ENCODE measurements around the gene CLN3.
"Not testable (repeated sequence)": the region's sequence is repeated elsewhere in the genome, so short reads cannot be mapped to it uniquely, and the experiment has no call there.

Gene CLN3

GRCh38 chr16:28502290-28502689, 10.4 kb upstream of the CLN3 start:
- TF ChIP-seq, protein P1, sequence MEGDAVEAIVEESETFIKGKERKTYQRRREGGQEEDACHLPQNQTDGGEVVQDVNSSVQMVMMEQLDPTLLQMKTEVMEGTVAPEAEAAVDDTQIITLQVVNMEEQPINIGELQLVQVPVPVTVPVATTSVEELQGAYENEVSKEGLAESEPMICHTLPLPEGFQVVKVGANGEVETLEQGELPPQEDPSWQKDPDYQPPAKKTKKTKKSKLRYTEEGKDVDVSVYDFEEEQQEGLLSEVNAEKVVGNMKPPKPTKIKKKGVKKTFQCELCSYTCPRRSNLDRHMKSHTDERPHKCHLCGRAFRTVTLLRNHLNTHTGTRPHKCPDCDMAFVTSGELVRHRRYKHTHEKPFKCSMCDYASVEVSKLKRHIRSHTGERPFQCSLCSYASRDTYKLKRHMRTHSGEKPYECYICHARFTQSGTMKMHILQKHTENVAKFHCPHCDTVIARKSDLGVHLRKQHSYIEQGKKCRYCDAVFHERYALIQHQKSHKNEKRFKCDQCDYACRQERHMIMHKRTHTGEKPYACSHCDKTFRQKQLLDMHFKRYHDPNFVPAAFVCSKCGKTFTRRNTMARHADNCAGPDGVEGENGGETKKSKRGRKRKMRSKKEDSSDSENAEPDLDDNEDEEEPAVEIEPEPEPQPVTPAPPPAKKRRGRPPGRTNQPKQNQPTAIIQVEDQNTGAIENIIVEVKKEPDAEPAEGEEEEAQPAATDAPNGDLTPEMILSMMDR (IDR thresholded peaks at IDR 0.05; ENCODE audit: insufficient read depth, missing control alignments) = no peak
- no peak for FAIRE-seq

DNA sequence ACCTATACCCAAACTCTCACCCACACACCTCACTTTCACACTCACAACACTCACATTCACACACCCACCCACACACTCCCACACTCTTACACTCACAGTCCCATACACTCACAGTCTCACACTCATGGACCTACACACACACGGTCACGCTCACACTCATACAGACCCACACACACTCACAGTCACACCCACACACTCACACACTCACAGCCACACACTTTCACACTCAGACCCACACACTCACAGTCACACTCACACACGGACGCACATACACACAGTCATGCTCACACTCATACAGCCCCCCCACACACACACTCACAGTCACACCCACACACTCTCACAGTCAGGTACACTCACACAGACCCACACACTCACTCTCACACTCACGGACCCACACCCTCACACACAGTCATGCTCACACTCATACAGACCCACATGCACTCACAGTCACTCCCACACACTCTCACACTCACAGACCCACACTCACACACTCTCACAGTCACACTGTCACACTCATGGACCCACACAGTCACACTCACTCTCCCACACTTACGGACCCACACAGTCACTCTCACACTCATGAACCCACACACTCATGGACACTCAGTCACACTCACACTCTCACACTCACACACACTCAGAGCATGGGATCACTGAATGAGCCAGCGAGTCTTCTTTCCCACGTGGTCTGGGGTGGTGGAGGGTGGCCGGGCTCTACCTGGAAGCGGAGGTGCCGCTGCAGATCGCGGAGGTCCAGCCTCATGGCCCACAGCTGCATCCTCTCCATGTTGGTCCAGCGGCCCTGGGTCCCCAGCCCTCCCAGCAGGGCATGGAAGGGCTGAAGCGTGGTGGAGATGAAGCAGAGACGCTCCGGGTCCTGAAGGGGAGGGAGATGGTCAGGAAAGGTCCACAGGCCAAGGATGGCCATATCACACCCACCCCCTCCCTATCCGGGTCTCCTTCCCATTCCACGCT, 9.7 kb upstream of the CLN3 start:
- TF ChIP-seq, protein P1 (IDR thresholded peaks at IDR 0.05; ENCODE audit: insufficient read depth, missing control alignments) = no peak
- FAIRE-seq (no peak), DNase-seq (ENCODE audit: insufficient read length, low spot score) (no peak)

More at GRCh38 chr16:28502290-28502689, 10.4 kb upstream of the CLN3 start:
- no peak for DNase-seq (ENCODE audit: insufficient read length, low spot score)

DNA sequence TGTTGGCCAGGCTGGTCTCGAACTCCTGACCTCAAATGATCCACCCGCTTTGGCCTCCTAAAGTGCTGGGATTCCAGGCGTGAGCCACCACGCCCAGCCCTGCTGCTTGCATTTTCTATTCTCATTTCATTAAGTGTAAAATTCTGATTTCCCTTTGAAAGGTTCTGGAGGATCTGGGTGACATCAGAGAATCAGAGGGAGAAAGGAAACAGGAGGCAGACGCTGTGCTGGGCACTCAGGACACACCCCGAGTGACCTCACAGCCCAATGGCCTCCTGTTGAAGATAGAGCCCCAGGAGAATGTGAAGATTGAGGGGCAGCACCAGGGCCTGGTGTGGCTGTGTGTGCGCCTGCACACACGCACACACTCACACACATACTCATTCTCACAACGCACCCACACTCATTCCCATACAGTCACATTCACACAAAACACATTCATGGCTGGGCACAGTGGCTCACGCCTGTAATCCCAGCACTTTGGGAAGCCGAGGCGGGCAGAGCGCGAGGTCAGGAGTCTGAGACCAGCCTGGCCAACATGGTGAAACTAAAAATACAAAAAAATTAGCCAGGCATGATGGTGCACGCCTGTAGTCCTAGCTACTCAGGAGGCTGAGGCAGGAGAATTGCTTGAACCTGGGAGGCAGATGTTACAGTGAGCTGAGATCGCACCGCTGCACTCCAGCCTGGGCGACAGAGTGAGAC, 8.8 kb upstream of the CLN3 start:
- not testable (repeated sequence) for DNase-seq (ENCODE audit: insufficient read length, low spot score); FAIRE-seq

DNA sequence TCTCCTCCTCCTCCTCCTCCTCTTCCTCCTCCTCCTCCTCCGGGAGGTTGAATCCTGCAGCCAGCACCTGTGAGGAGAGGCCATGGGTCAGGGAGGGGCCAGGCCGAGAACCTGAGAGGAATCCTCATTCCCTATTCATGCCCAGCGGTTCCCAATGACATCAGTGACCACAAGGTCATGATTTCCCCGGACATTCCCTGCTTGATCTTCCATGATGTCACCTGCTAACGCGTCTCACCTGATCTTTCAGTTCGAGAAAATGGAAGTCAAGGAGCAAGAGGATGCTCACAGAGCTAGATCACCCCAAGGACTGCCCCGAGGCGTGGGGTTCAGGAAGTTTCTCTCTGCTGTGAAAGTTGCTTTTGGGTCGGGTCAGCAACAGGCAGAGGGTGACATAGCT, 8.0 kb upstream of the CLN3 start:
- FAIRE-seq = no peak
- no peak for DNase-seq (ENCODE audit: insufficient read length, low spot score)
- TF ChIP-seq, protein P1 (IDR thresholded peaks at IDR 0.05; ENCODE audit: insufficient read depth, missing control alignments) = no peak

DNA sequence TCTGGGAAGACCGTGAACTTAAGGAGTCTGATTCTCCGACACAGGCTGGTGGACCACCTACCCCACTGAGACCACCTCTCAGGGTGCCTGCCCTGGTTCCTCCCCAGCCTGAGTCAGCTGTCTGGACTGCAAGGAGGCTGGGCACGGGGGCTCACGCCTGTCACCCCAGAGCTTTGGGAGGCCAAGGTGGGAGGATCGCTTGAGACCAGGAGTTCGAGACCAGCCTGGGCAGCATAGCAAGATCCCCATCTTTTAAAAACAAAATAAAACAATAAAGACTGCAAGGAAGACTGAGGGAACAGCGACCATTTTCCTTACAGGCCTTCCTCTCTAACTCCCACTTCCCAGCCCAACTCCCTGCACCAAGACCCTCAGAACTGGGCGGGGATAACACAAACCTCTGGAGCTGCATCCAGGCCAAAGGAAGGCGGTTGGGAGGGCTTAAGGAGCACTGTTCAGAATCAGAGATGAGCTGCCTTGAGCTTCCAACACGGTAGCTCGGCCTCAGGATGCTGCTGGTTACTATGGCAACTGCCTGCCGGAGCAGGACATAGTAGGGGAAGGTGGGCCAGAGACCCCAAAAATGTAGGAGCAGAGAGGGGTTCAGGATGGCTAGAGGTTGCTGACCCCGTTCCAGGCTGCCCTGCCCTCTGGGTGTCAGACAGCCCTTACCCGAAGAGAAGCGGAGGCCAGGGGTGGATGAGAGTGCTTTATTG, 7.0 kb upstream of the CLN3 start:
- FAIRE-seq (no peak), DNase-seq (ENCODE audit: insufficient read length, low spot score) (no peak)
- TF ChIP-seq, protein P1 (IDR thresholded peaks at IDR 0.05; ENCODE audit: insufficient read depth, missing control alignments) = no peak

DNA sequence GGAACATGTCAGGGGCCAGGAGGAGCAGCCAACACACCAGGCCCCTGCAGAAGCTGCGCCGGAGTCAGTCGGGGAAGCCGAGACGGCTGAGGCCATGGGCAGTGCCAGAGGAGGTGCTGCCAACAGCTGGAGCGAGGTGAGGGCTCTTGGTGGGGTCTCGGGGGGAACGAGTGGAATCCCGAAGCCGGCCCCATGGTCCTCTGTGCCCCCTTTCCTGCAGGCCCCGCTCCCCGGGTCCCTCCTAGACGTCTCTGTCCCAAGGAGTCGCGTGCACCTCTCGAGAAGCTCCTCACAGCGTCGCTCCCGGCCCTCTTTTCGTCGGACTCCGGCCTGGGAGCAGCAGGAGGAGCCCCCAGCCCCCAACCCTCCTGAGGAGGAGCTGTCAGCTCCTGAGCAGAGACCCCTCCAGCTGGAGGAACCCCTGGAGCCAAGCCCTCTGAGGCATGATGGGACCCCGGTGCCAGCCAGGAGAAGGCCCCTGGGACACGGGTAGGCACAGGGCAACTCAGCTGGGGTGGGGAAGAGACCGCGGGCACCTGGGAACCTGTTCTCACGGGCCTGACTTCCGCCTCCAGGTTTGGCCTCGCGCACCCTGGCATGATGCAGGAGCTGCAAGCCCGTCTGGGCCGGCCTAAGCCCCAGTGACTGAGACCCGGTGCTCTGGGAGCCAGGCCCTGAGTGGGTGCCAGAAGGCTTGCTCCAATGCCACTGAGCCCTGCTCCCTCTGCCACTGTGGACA, 6.2 kb upstream of the CLN3 start:
- DNase-seq (ENCODE audit: insufficient read length, low spot score) (no peak), FAIRE-seq (no peak)
- TF ChIP-seq, protein P1 (IDR thresholded peaks at IDR 0.05; ENCODE audit: insufficient read depth, missing control alignments) = no peak

GRCh38 chr16:28497386-28497785, 5.5 kb upstream of the CLN3 start:
- DNase-seq (ENCODE audit: insufficient read length, low spot score) (no peak), FAIRE-seq (no peak)
- TF ChIP-seq, protein P1 (IDR thresholded peaks at IDR 0.05; ENCODE audit: insufficient read depth, missing control alignments) = no peak
